Measurements from ENCODE around the gene ARHGAP25.

The ARHGAP25 gene

DNA sequence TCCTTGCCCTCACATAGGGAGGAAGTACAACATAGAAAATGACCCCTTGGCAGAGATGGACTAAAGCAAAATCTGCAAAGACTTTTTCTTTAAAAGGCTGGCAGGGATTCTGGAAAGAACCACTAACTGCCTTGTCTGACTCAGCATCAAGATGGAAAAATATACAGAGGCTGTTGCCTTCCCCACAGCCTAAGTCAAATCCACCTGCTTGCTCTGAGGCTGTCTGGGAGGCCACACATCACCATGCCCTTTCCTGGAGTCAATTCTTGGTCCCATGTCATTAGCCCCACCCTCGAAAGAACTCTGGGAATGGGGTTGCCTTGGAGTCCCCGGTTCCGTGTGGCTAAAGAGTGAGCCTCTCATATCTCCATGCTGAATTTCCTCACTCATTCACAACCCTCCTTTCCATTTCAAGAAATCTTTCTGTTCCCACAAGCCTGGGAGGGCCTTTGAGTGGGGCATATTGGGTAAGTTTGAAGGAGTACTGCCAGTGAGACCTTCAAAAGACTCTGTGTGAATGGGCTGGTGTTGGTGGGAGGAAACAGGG, 97.1 kb downstream of the ARHGAP25 start:
- peak; percentile 58 for DNase-seq (ENCODE audit: low read depth)

DNA sequence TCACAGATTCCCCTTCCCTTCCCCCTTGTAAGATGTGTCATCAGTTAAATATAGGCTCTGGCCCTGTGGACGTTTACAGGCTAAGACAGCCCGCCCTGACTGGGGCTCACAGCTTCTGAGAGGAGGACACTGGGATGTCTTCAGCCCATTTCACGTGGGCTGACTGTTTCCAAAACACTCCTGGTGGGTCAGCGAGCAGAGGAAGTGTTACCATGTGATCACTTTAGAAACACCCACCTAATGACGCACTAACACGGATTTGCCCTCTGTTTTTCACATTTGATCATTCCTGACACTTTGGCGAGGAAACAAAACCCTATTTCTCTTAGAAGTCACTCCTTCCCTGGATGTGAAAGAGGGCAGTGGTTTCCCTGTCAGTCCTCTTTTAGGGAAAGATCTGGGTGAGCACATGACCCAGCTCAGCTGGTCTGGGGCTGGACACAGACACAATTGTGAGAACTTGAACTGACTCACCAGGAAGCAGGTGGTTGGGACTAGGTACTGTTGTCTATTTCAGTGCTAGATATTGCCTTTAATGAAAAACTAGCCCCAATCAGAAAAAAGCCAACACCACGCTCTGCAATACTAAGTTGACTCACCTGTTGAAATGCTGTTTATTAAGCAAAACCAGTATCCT, 97.7 kb downstream of the ARHGAP25 start:
- peak; percentile 74 for DNase-seq (ENCODE audit: low read depth)

DNA sequence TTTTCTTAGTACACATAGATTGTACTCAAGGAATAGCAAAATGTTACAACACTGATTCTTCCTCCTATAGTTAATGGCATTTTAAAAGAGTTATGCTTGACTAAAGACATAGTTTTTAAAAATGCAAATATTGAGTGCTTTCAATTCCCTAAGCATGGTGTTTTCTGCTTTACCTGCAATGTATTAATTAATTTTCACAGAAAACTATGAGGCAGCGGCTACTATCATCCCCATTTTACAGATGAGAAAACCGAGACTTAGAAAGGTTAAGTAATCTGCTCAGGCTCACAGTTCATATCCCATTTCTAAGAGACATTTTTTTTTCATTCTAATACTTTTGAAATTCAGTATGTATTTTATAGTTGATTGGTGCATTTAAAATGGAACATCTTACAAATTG, 98.6 kb downstream of the ARHGAP25 start:
- DNase-seq (ENCODE audit: low read depth), result no peak

GRCh38 chr2:68834737-68835376, 100.2 kb downstream of the ARHGAP25 start:
- DNase-seq (ENCODE audit: low read depth), result no peak

GRCh38 chr2:68835621-68836020, 101.0 kb downstream of the ARHGAP25 start:
- DNase-seq (ENCODE audit: low read depth), result no peak

GRCh38 chr2:68837164-68837860, 102.7 kb downstream of the ARHGAP25 start:
- peak; percentile 37 for DNase-seq (ENCODE audit: low read depth)

GRCh38 chr2:68837861-68838341, 103.3 kb downstream of the ARHGAP25 start:
- peak; percentile 27 for DNase-seq (ENCODE audit: low read depth)

- no peak for DNase-seq (ENCODE audit: low read depth)
Observed at GRCh38 chr2:68838641-68839040, 104.0 kb downstream of the ARHGAP25 start.

DNA sequence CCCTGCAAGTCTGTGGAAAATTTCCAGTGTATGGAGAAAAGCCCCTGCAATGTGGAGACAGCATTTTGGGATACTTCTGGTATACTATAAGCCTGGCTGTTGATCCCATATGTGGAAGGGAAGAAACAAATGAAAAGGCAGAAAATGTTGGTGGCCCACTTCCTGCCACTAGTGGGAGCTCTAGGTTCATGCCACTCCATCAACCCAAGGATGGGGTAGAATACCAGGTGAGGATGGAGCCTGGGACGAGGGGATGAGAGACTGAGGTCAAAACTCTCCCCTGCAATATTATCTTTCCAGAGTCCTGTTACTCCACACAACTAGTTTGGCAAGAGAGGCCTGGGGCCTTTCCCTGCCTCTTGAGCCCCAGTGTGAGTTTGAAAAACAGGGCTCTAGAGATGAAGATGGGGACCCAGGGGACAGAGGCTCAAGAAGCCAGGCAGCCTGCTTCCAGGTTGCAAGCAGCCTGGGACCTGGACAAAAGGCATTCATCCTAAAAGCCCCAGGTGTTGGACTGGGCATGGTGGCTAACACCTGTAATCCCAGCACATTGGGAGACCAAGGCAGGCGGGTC, 104.7 kb downstream of the ARHGAP25 start:
- DNase-seq (ENCODE audit: low read depth), result peak; percentile 24

DNA sequence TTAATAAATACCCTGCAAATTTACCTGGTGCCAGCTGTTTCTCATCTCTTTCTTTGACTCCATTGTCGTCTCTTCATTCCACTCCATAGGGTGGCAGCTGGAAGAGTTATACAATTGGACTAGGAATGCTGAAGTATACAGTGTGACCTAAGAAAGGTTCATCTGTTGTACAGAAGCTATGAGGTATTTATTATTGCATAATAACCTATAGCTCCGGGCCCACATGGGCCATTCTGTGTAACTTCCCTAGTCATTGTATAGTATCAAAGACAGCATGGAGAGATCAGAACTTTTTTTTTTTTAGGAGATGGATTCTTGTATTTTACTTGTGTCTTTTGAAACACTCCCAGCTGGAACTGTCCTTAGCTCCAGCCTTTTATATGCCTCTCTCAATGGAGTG, 110.4 kb downstream of the ARHGAP25 start:
- no peak for DNase-seq (ENCODE audit: low read depth)

DNA sequence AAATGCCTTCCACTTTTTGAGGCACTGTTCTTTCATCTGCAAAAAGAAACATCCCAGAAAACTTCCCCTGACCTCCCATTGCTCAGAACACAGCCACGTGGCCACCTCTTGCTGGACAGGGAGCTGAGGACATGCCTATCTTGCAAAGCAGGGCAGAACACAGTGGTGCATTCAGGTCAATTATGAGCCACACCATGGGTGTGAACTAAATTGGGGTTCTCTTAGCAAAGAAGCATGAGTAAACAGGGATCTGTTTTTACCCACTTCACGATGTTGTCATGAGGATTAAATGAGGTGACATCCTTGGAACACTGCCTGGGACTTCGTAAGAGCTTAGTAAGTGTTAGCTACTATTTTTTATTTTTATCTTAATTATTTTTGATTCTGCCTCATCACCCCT, 111.5 kb downstream of the ARHGAP25 start:
- DNase-seq (ENCODE audit: low read depth), result no peak

DNA sequence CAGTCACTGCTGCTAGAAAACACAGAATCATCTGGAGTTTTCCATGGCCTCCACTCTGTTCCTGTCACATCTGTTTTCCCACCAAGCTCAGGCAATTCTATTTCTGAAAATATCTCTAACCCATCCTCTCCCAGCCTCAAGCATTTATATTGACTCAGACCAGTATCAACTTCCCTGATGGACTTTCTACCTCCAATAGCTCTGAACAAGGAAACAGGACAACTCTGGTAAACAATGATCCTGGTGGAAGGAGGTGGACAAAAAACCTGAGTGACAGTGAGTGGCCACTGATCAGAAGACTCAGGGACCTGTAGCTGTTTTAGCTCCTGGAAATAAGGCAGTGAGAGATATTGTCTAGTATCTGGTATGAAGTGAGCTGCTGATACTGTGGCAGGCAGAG, 113.1 kb downstream of the ARHGAP25 start:
- no peak for DNase-seq (ENCODE audit: low read depth)

GRCh38 chr2:68849579-68850030, 115.0 kb downstream of the ARHGAP25 start:
- peak; percentile 48 for DNase-seq (ENCODE audit: low read depth)

- no peak for DNase-seq (ENCODE audit: low read depth)
Observed at GRCh38 chr2:68850524-68850923, 115.9 kb downstream of the ARHGAP25 start.

DNA sequence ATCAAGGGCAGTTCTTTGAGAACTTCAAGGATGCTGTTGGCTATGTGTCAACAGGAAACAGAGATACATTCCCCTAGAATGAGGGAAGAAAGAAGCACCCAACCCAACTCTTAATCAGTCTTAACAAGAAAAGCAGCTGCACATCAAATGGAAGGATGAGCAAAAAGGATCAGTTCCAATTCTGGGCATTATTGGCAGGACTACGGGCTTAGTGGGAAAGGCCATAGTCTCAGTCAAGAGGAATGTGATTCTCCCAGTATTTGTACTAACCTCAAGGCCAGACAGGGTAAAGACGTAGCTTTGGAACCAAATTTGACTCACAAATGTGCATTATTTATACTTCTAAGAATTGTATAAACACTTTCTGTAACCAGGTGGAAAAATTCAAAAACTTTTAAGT, 118.4 kb downstream of the ARHGAP25 start:
- peak; percentile 12 for DNase-seq (ENCODE audit: low read depth)

GRCh38 chr2:68853915-68854314, 119.3 kb downstream of the ARHGAP25 start:
- DNase-seq (ENCODE audit: low read depth), result no peak

DNA sequence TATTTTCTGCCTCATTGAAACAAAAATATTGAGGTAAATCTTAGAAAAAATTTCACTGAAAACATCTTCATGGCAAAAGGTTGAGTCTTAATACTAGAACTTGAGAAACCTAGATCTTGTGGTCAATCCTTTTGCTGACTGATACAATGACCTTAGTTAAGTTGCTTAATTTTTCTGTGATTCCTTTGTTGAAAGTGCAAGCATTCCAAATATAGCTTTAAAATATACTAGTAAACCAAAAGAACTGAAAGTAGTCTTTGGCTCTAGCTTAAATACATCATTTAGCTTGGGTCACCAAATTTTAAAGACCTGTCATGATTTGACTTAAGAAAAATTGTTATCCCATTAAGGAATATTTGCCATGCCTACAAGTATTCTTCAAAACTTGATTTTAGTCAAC, 119.9 kb downstream of the ARHGAP25 start:
- DNase-seq (ENCODE audit: low read depth), result no peak

DNA sequence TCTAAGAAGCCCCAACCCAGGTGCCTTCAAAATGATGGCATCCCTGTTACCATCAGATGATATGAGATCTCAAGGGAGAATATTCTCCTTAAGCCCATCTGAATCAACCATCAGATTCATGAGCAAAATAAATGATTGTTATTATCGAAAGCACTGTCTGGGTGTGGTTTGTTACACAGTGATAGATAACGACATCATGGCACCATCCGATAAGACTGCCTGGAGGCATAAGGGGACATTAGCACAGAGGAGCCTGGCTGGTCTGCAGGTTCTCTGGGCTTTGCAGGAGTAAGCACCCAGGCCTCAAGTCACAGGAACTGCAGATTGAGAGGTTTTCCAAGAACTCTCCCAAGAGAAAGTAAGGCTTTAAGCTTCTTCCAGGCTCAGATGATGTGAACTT, 120.9 kb downstream of the ARHGAP25 start:
- DNase-seq (ENCODE audit: low read depth), result no peak

GRCh38 chr2:68857202-68857845, 122.7 kb downstream of the ARHGAP25 start:
- no peak for DNase-seq (ENCODE audit: low read depth)

DNA sequence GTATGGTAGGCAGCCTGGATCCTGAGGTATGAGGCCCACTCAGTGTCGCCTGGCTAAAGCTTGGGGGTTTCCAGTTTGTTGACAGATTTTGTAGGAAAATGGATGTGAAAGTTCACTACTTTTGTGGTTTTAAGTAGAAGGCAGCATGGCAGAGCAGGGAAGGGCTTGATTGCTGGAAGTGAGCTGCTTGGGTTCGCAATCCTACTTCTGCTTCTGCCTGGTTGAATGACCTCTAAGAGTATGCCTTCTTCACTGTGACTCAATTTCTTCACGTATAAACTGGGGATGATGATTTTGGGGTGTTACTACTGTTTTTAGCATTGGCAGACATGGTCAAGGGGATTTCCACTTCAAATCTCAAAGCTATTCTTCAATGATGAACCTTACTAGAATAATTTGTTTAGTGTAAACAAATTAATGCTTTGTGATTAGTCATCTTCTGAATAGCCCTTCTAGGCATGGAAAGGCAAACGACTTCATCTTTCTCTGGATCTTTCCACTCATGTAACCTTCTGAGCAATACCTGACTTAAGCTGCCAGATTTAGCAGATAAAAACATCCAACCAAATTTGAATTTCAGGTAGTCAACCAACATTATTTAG, 123.3 kb downstream of the ARHGAP25 start:
- no peak for DNase-seq (ENCODE audit: low read depth)

DNA sequence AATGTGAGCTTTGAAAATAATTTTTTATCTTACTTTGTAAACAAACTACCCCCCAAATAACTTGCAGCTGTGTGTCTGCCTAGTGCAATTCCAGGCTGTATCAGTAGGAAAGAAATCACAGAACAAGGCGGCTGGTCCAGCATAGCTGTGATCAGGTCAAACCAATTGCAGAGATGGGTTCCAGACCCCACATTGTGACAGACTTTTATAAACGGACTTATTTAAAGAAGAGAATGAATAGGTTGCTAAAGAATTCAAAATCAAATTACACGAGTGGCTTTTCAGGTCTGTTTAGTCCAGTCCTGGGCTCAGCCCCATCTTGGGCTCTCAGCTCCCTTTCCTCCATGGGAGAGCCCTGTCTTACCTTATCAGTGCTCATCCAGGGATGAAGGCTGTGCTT, 125.5 kb downstream of the ARHGAP25 start:
- DNase-seq (ENCODE audit: low read depth), result no peak

DNA sequence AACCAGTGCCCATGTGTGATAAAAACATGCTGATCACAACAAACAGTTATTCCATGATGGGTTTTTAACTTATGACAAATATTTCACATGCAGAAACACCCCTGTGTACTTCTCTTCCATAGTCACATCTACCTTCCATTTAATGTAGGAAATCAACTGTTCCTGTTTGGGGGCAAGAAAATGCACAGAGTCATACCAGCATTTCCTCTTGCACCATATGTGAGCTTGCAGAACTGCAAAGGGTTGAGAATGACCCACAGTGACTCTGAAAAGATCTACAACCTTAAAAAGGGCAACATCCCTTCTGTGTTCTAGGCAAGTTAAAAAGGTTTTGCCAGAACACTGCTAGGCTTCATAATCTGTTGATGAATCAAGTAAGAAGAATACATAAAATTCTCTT, 126.7 kb downstream of the ARHGAP25 start:
- DNase-seq (ENCODE audit: low read depth), result no peak
